ENCODE measurements around the gene IL31RA.

The IL31RA gene

GRCh38 chr5:55857247-55857640 is 6.1 kb downstream of the IL31RA start:
- Histone ChIP-seq H4K20me1 (ENCODE audit: control insufficient read depth, insufficient read depth, low read depth, low read length) (no peaks in the 10 kb centered on the region), H3K9me2 (replicated peaks; ENCODE audit: control insufficient read depth, low read length) (no peaks in the 10 kb centered on the region), H3K9me3 (ENCODE audit: control insufficient read depth, insufficient read depth, low read length) (no peaks in the 10 kb centered on the region), H3K4me1 (ENCODE audit: control insufficient read depth, low read length) (peaks cover 3% of the 10 kb centered on the region; the same call in 1 of the 2 replicates), H3K36me3 (ENCODE audit: control insufficient read depth, low read length) (no peaks in the 10 kb centered on the region), H3F3A (ENCODE audit: control insufficient read depth, insufficient read depth) (no peaks in the 10 kb centered on the region), H3K4me3 (ENCODE audit: low read length) (no peak overlapping the region), H3K27me3 (ENCODE audit: control insufficient read depth, low read length) (no peaks in the 10 kb centered on the region; the same call in 1 of the 2 replicates), H3K4me2 (ENCODE audit: low read length) (no peak overlapping the region), H3K79me2 (ENCODE audit: control insufficient read depth, low read length) (no peaks in the 10 kb centered on the region), H3K27ac (ENCODE audit: low read depth, low read length) (no peak overlapping the region)
- TF ChIP-seq CTCF (IDR thresholded peaks at IDR 0.05; ENCODE audit: low read depth, low read length, poor library complexity, severe bottlenecking) (no peak), EZH2phosphoT487 (IDR thresholded peaks at IDR 0.05; ENCODE audit: borderline replicate concordance, low read length) (no peak)

GRCh38 chr5:55858104-55858503 is 6.9 kb downstream of the IL31RA start:
- H3K9me3 ChIP-seq (ENCODE audit: control insufficient read depth, insufficient read depth, low read length): no peaks in the 10 kb centered on the region
- TF ChIP-seq EZH2phosphoT487 (IDR thresholded peaks at IDR 0.05; ENCODE audit: borderline replicate concordance, low read length) (no peak), CTCF (IDR thresholded peaks at IDR 0.05; ENCODE audit: low read depth, low read length, poor library complexity, severe bottlenecking) (no peak)
- H3F3A ChIP-seq (ENCODE audit: control insufficient read depth, insufficient read depth): no peaks in the 10 kb centered on the region
- no peaks in the 10 kb centered on the region for H3K9me2 ChIP-seq (replicated peaks; ENCODE audit: control insufficient read depth, low read length)
- peaks cover 2% of the 10 kb centered on the region; the same call in 1 of the 2 replicates for H3K4me1 ChIP-seq (ENCODE audit: control insufficient read depth, low read length)
- H3K4me2 ChIP-seq (ENCODE audit: low read length): no peak overlapping the region
- H3K27ac ChIP-seq (ENCODE audit: low read depth, low read length): no peak overlapping the region
- no peaks in the 10 kb centered on the region for H3K36me3 ChIP-seq (ENCODE audit: control insufficient read depth, low read length)
- H4K20me1 ChIP-seq (ENCODE audit: control insufficient read depth, insufficient read depth, low read depth, low read length): no peaks in the 10 kb centered on the region
- no peak overlapping the region for H3K4me3 ChIP-seq (ENCODE audit: low read length)
- no peaks in the 10 kb centered on the region; the same call in 1 of the 2 replicates for H3K27me3 ChIP-seq (ENCODE audit: control insufficient read depth, low read length)
- no peaks in the 10 kb centered on the region for H3K79me2 ChIP-seq (ENCODE audit: control insufficient read depth, low read length)

- Histone ChIP-seq H3K4me3 (ENCODE audit: low read length) (no peak overlapping the region), H3K79me2 (ENCODE audit: control insufficient read depth, low read length) (no peaks in the 10 kb centered on the region), H3K4me1 (ENCODE audit: control insufficient read depth, low read length) (no peaks in the 10 kb centered on the region), H3F3A (ENCODE audit: control insufficient read depth, insufficient read depth) (no peaks in the 10 kb centered on the region), H3K36me3 (ENCODE audit: control insufficient read depth, low read length) (no peaks in the 10 kb centered on the region), H3K27me3 (ENCODE audit: control insufficient read depth, low read length) (no peaks in the 10 kb centered on the region; the same call in 1 of the 2 replicates), H4K20me1 (ENCODE audit: control insufficient read depth, insufficient read depth, low read depth, low read length) (no peaks in the 10 kb centered on the region), H3K9me3 (ENCODE audit: control insufficient read depth, insufficient read depth, low read length) (no peaks in the 10 kb centered on the region), H3K4me2 (ENCODE audit: low read length) (no peak overlapping the region), H3K27ac (ENCODE audit: low read depth, low read length) (no peak overlapping the region), H3K9me2 (replicated peaks; ENCODE audit: control insufficient read depth, low read length) (no peaks in the 10 kb centered on the region)
- TF ChIP-seq EZH2phosphoT487 (IDR thresholded peaks at IDR 0.05; ENCODE audit: borderline replicate concordance, low read length) (no peak), CTCF (IDR thresholded peaks at IDR 0.05; ENCODE audit: low read depth, low read length, poor library complexity, severe bottlenecking) (no peak)
These were observed 9.1 kb downstream of the IL31RA start for GRCh38 chr5:55860288-55860687.
